HCT116 (cell line): ENCODE results near the gene RAB3GAP2. TPM values are rescaled to one million over a fixed set of nuclear protein-coding genes. Genes with fewer than 3 reads are reported as not detected.

Experiments
- ATAC-seq: fragments of 200-7000 bp; cut with Tn5 transposase; 2 replicates; pipeline ENCODE4 v1.9.1; 2020; ENCODE audit warnings: mild to moderate bottlenecking, moderate library complexity
- BruUV-seq: library from RNA; stranded (reverse); fragments of 400-500 nt; replicated peaks from 2 replicates; lab custom pipeline; 2021; lab: Mats Ljungman, UMichigan
- CTCF ChIA-PET: fragments of 300-600 bp; sonication (Branson Sonifier 250); formaldehyde crosslinking; loops from one replicate; lab custom pipeline; 2021; ENCODE audit warnings: antibody characterized with exemption; lab: Charles Lee
- POLR2A ChIA-PET: fragments of 300-600, 350-600 bp; sonication (Branson Sonifier 250); formaldehyde crosslinking; loops from one replicate; lab custom pipeline; 2021; ENCODE audit warnings: antibody characterized with exemption; lab: Charles Lee
- RAD21 ChIA-PET, 2 experiments: fragments of 300-600 bp; sonication (Branson Sonifier 250); formaldehyde crosslinking; loops; one replicate each; lab custom pipeline; 2023; ENCODE audit warnings: low total read pairs in 2 of 2; ENCODE audit not compliant: uncharacterized antibody in 2 of 2, unreplicated experiment in 2 of 2, low non-redundant PET in 1 of 2; lab: Charles Lee
- DNase-seq: peaks from one replicate; pipeline ENCODE4 v3.0.0-alpha.2; 2010; ENCODE audit warnings: low read depth, low spot score
- H2AFZ ChIP-seq: fragments of 200-600 bp; shearing (Covaris generic), sonication (generic); 2 replicates; pipeline ENCODE4 v1.6.1; 2017; ENCODE audit warnings: low read depth, mixed run types, mixed read lengths, antibody characterized with exemption, low read length; ENCODE audit not compliant: poor library complexity, severe bottlenecking
- H3K27ac ChIP-seq: 2 replicates; pipeline ENCODE4 v1.5.1; 2012; ENCODE audit warnings: low read depth, low read length
- H3K27me3 ChIP-seq: fragments of 200-600 bp; sonication (generic); 2 replicates; pipeline ENCODE4 v1.6.1; 2016; ENCODE audit warnings: mixed run types, low read length, mixed read lengths; ENCODE audit not compliant: insufficient read depth
- H3K36me3 ChIP-seq, 2 experiments: fragments of 200-500 bp in 1 of 2; fragments of 200-600 bp in 1 of 2; sonication (Bioruptor generic) in 1 of 2; sonication (generic) in 1 of 2; 2 replicates each; pipeline versions ENCODE4 v1.5.1 to v1.6.1; 2014 to 2016; ENCODE audit warnings: low read length in 2 of 2, inconsistent platforms in 1 of 2, mixed read lengths in 1 of 2, mixed run types in 1 of 2; ENCODE audit not compliant: insufficient read depth in 2 of 2, control insufficient read depth in 1 of 2
- H3K4me1 ChIP-seq, 2 experiments: fragments of 200-600 bp in 1 of 2; sonication (generic) in 1 of 2; 2 replicates each; pipeline versions ENCODE4 v1.5.1 to v1.6.1; 2012 to 2017; ENCODE audit warnings: low read length in 2 of 2, inconsistent platforms in 1 of 2, mild to moderate bottlenecking in 1 of 2, mixed read lengths in 1 of 2, mixed run types in 1 of 2, moderate library complexity in 1 of 2; ENCODE audit not compliant: insufficient read depth in 2 of 2, control insufficient read depth in 1 of 2
- H3K4me2 ChIP-seq: fragments of 200-600 bp; sonication (generic); 2 replicates; pipeline ENCODE4 v1.6.1; 2017; ENCODE audit warnings: mixed run types, low read length, mixed read lengths
- H3K4me3 ChIP-seq, 2 experiments: fragments of 200-600 bp in 1 of 2; sonication (generic) in 1 of 2; replicated peaks in 1 of 2; 2 replicates each; pipeline ENCODE4 v1.5.1; 2011 to 2016; ENCODE audit warnings: low read length in 2 of 2, control low read depth in 1 of 2, low read depth in 1 of 2, mild to moderate bottlenecking in 1 of 2, mixed read lengths in 1 of 2, mixed run types in 1 of 2
- H3K79me2 ChIP-seq: fragments of 200-600 bp; sonication (generic); 2 replicates; pipeline ENCODE4 v1.6.1; 2017; ENCODE audit warnings: mild to moderate bottlenecking, mixed run types, low read length, moderate library complexity, mixed read lengths; ENCODE audit not compliant: insufficient read depth
- H3K9ac ChIP-seq: fragments of 200-600 bp; sonication (generic); 2 replicates; pipeline ENCODE4 v1.6.1; 2016; ENCODE audit warnings: low read length, mixed read lengths
- H3K9me2 ChIP-seq: fragments of 200-600 bp; sonication (generic), shearing (Covaris generic); 2 replicates; pipeline ENCODE4 v1.6.1; 2017; ENCODE audit warnings: mixed run types, mild to moderate bottlenecking, moderate library complexity; ENCODE audit not compliant: insufficient read depth
- H3K9me3 ChIP-seq, 2 experiments: fragments of 200-500 bp in 1 of 2; fragments of 200-600 bp in 1 of 2; sonication (Bioruptor generic) in 1 of 2; sonication (generic) in 1 of 2; 2 replicates each; pipeline ENCODE4 v1.6.1; 2014 to 2017; ENCODE audit warnings: low read length in 2 of 2, mixed read lengths in 2 of 2, inconsistent platforms in 1 of 2, low read depth in 1 of 2, mild to moderate bottlenecking in 1 of 2, mixed run types in 1 of 2, moderate library complexity in 1 of 2; ENCODE audit not compliant: control insufficient read depth in 1 of 2, insufficient read depth in 1 of 2
- H4K20me1 ChIP-seq: fragments of 200-600 bp; sonication (generic), shearing (Covaris generic); 2 replicates; pipeline ENCODE4 v1.6.1; 2017; ENCODE audit warnings: mixed run types, mild to moderate bottlenecking, moderate library complexity; ENCODE audit not compliant: insufficient read depth
- CBX3 ChIP-seq: IDR thresholded peaks from 2 replicates; pipeline ENCODE4 v1.6.1; 2012; ENCODE audit warnings: low read depth
- CEBPB ChIP-seq: IDR thresholded peaks from 2 replicates; pipeline ENCODE4 v1.6.1; 2012; ENCODE audit warnings: low read depth
- ELF1 ChIP-seq: IDR thresholded peaks from 2 replicates; pipeline ENCODE4 v1.6.1; 2012; ENCODE audit warnings: low read depth, borderline replicate concordance
- ZNF274 ChIP-seq: fragments of 200-500 bp; sonication (Bioruptor generic); IDR thresholded peaks from 2 replicates; pipeline ENCODE4 v1.6.1; 2014; ENCODE audit warnings: mild to moderate bottlenecking, low read depth, low read length, inconsistent platforms
- intact Hi-C: fragments of 100-400 bp; cut with micrococcal nuclease; formaldehyde crosslinking; loops from 2 replicates; pipeline ENCODE4 v1.10.0; 2022
- total RNA-seq: library from RNA; stranded (reverse); gene quantifications from one replicate; pipeline ENCODE4 v1.2.1, GENCODE V29; 2021; ENCODE audit not compliant: unreplicated experiment
- TF ChIP-seq, protein P1 (sequence below): IDR thresholded peaks from 2 replicates; pipeline ENCODE4 v1.6.1; 2012
- TF ChIP-seq, protein P2 (sequence below), 3 experiments: fragments of 200-600 bp in 1 of 3; sonication (generic) in 1 of 3; IDR thresholded peaks in 2 of 3; conservative IDR thresholded peaks in 1 of 3; 2 replicates each; pipeline ENCODE4 v1.5.1; 2012 to 2017; ENCODE audit warnings: low read depth in 2 of 3, low read length in 2 of 3, antibody characterized with exemption in 1 of 3, borderline replicate concordance in 1 of 3, control low read depth in 1 of 3, mild to moderate bottlenecking in 1 of 3, mixed read lengths in 1 of 3, mixed run types in 1 of 3, moderate library complexity in 1 of 3; ENCODE audit not compliant: insufficient read depth in 1 of 3

The RAB3GAP2 gene
- total RNA-seq, 1 experiment from 2014 or later, result 32.5 TPM

DNA sequence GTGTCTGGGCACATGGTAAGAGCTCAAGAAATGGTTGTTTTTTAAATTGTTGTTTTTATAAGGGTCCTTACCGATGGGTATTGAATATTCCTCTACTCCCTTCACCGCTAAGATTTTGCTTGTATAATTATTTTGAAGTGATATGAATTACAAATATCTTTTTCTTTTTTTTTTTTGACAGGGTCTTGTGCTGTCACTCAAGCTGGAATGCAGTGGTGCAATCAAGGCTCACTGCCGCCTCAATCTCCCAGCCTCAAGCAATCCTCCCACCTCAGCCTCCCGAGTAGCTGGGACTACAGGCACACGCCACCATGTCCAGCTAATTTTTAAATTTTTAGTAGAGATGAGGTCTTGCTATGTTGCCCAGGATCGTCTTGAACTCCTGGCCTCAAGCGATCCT is 27.1 kb upstream of the RAB3GAP2 start:
- Histone ChIP-seq H3K9me3 (no peaks in the 10 kb centered on the region), H3K9ac (no peak overlapping the region), H2AFZ (no peak overlapping the region), H3K9me2 (no peaks in the 10 kb centered on the region), H3K79me2 (no peaks in the 10 kb centered on the region), H3K4me3 (no peak overlapping the region), H4K20me1 (no peaks in the 10 kb centered on the region), H3K4me1 (no peaks in the 10 kb centered on the region), H3K27me3 (no peaks in the 10 kb centered on the region), H3K36me3 (no peaks in the 10 kb centered on the region), H3K4me2 (no peak overlapping the region), H3K27ac (no peak overlapping the region)
- no peak for ATAC-seq
- no peak for DNase-seq
- TF ChIP-seq, protein P1, sequence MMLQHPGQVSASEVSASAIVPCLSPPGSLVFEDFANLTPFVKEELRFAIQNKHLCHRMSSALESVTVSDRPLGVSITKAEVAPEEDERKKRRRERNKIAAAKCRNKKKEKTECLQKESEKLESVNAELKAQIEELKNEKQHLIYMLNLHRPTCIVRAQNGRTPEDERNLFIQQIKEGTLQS, result no peak
- TF ChIP-seq CEBPB (no peak), ZNF274 (no peak), CBX3 (no peak), ELF1 (no peak)
- TF ChIP-seq, protein P2, sequence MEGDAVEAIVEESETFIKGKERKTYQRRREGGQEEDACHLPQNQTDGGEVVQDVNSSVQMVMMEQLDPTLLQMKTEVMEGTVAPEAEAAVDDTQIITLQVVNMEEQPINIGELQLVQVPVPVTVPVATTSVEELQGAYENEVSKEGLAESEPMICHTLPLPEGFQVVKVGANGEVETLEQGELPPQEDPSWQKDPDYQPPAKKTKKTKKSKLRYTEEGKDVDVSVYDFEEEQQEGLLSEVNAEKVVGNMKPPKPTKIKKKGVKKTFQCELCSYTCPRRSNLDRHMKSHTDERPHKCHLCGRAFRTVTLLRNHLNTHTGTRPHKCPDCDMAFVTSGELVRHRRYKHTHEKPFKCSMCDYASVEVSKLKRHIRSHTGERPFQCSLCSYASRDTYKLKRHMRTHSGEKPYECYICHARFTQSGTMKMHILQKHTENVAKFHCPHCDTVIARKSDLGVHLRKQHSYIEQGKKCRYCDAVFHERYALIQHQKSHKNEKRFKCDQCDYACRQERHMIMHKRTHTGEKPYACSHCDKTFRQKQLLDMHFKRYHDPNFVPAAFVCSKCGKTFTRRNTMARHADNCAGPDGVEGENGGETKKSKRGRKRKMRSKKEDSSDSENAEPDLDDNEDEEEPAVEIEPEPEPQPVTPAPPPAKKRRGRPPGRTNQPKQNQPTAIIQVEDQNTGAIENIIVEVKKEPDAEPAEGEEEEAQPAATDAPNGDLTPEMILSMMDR (IDR thresholded peaks at IDR 0.05 in 2 of 3, conservative IDR thresholded peaks at IDR 0.05 in 1 of 3; ENCODE audit: borderline replicate concordance in 1 of 3, insufficient read depth in 1 of 3, low read depth in 2 of 3, low read length in 2 of 3), result no peak
- no TSS peak for BruUV-seq
- intact Hi-C loops, result loop anchor here (5.0 kb wide), 2 partner anchors 228 to 383 kb away; partner anchors contain the start of gene MARK1
- RAD21 ChIA-PET, result no interaction called here
- CTCF ChIA-PET, result interaction anchor here (1.0 kb wide), 1 partner anchor 434 kb away, joined by 3 read pairs; no protein-coding TSS in a partner anchor
- POLR2A ChIA-PET, result no interaction called here
